Activated CD4-positive, alpha-beta T cell treated with anti-CD3 and anti-CD28 coated beads, Interleukin-2, amount 50 U/mL, for 16 hours (primary cell): ENCODE data around the gene ADPRH.
A peak's percentile ranks its signal among the peaks of the same experiment; 100 is the strongest.

Experiments used
- DNase-seq: peaks from one replicate; pipeline ENCODE4 v3.0.0-alpha.2; 2020

The ADPRH gene

GRCh38 chr3:119631516-119631915 is 52.2 kb downstream of the ADPRH start:
- no peak for DNase-seq

DNA sequence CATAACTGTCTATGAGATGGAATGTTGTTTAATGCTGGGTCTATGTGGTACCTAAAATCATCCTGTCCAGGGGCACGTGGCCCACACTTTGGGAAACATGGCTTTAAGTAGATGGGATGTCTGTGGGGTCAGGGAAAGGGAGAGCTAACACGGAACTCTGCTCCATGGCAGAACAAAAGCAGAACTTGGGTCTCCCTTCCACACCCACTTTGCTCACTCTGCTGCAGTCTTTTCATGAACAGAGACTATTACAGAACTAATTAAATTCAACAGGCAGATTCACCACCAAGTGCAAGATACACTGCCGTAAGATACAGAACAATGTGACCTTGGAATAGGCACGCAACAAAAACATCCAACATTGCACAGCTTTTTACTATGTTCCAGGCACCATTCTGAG is 52.9 kb downstream of the ADPRH start:
- DNase-seq: no peak

DNA sequence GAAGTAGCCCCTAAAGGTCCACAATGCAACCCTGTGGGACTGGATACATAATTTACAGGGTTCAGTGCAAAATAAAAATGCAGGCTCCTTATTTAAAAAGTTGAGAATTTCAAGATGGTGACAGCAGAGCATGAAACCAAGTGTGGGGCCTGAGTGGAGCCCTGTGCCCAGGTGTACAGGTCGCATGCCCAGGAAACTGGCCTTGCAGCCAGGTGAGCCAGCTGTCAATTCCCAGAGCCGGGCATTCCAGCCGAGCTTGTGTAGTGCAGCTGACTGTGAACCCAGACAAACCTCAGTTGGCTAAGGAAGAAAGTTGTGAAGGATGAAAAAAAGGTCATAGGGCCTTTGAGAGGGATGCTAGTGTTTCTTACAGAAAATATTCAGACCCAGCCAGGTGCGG is 53.5 kb downstream of the ADPRH start:
- no peak for DNase-seq

- DNase-seq: no peak
Measured at GRCh38 chr3:119635719-119636118, 56.4 kb downstream of the ADPRH start.

DNA sequence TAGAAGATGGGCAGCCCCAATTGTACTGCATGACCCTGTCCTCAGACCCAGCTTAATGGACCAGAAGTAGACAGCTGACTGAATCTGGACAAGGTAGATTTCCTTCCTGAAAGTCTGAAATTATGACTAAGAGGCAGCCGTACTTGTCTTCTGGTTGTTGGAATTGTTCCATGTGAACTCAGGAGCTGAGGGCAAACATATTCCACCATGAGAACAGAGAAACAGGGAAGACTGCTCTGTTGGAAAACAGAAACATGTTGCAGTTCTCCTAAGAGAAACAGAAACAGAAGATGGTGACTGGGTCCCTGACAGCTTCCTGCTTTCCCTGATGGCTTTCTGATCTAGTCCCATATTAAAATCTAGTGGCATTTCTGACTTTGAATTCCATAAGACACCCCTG is 57.0 kb downstream of the ADPRH start:
- DNase-seq: no peak

DNA sequence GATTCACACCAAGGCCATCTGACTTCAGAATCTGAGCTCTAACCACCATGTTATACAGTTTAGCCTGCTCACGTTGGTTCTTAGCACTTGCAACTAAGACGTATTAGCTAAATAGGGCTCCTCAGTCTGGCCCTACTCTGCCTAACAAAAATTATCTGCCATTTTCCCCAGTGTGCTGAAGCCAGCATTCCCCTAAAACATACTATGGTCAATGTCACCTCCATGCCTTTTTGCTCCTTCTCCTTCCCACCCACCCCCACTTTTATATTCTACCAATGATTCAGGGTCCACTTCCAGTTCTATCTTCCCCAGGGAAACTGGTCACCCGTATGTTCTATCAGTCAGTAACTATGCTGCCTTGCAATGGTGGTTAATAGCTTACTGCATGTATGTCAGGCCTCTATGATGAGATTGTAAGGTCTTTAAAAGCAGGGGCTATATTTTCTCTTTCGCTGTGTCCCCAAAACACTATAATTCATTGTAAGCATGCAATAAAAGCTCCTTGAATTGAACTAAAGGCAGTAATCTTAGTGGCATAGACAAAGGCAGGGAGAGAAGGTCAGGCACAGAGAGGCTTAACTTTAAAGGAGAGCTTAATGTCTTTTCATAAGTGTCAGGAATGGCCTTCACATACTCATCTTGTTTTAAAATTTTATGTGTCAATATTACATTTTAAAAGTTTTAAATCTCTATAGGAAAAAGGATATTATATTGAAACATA is 57.8 kb downstream of the ADPRH start:
- DNase-seq: no peak

DNA sequence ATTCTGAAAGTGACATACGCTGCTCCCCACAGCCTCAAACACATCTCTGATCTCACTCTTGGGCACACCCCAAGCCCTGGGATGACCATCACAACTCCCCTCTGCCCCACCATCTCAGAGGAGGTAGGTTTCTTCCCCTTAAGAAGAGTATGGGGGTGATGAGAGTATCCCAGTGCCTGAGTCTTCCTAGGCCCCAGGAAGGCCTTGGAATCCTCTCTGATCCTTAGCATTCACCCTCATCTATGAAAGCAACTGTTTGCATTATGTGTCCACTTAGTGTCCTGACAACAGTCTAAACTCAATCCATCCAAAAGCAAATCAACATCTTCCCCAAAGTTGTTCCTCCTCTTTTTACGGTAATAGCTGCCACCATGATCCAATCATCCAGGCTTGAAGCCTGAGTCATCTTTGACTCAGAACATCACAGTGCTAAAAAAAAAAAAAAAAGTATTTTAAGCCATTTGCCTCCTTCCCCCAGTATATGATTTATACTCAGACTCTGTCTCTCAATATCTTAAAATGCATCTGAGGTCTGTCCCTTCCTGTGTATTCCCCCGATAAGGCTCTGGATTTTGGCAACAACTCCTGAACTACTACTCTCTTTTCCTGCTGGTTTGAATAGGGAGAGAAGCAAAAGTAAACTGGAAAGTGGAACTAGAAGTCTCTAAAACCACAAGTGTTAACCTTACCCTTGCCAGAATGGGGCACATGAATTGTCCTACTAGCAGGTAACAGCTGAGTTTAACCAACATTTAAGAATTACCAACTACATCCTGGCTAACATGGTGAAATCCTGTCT is 58.6 kb downstream of the ADPRH start:
- peak; percentile 73 for DNase-seq
